Transverse colon (tissue), 4 donors: ENCODE results near the gene FSTL1. TPM values are rescaled to one million over a fixed set of nuclear protein-coding genes. Genes with fewer than 3 reads are reported as not detected.
A peak's percentile ranks its signal among the peaks of the same experiment; 100 is the strongest.

Source experiments
- DNase-seq: peaks from one replicate; pipeline ENCODE4 v3.0.0-alpha.2; 2019
- H3K27ac ChIP-seq, 4 donors: fragments of 200-600 bp; sonication (generic); 2 replicates each; pipeline ENCODE4 v1.5.1; 2016 to 2018; ENCODE audit warnings: inconsistent platforms in 4 of 4
- H3K27me3 ChIP-seq: fragments of 200-600 bp; sonication (generic); 2 replicates; pipeline ENCODE4 v1.5.1; 2017; ENCODE audit warnings: inconsistent platforms
- H3K36me3 ChIP-seq, 4 donors: fragments of 200-600 bp; sonication (generic); 2 replicates each; pipeline ENCODE4 v1.5.1; 2017 to 2019; ENCODE audit warnings: inconsistent platforms in 4 of 4
- H3K4me1 ChIP-seq, 4 donors: fragments of 200-600 bp; sonication (generic); 2 replicates each; pipeline ENCODE4 v1.5.1; 2017 to 2020; ENCODE audit warnings: inconsistent platforms in 4 of 4
- H3K4me3 ChIP-seq, 4 donors: fragments of 200-600 bp; sonication (generic); 1 replicate in 1 of 4; 2 replicates in 3 of 4; pipeline versions ENCODE4 v1.5.1 to v1.6.1; 2017 to 2019; ENCODE audit warnings: inconsistent platforms in 4 of 4
- H3K9me3 ChIP-seq, 2 donors: fragments of 200-600 bp; sonication (generic); 2 replicates each; pipeline ENCODE4 v1.5.1; 2017 to 2019; ENCODE audit warnings: inconsistent platforms in 2 of 2
- CTCF ChIP-seq, 5 experiments: fragments of 200-600 bp in 3 of 5; fragments of 450-650 bp in 2 of 5; sonication (generic) in 3 of 5; IDR thresholded peaks; 1 replicate in 2 of 5; 2 replicates in 3 of 5; pipeline ENCODE4 v1.5.1; 2016 to 2017; ENCODE audit warnings: antibody characterized with exemption in 5 of 5, inconsistent platforms in 3 of 5, mild to moderate bottlenecking in 2 of 5, moderate library complexity in 1 of 5
- EP300 ChIP-seq: sonication (generic); formaldehyde crosslinking; IDR thresholded peaks from one replicate; pipeline ENCODE4 v1.6.1; 2017; ENCODE audit warnings: antibody characterized with exemption, low read depth
- POLR2A ChIP-seq: fragments of 450-650 bp; IDR thresholded peaks from one replicate; pipeline ENCODE4 v1.6.1; 2016; ENCODE audit warnings: antibody characterized with exemption, mild to moderate bottlenecking, moderate library complexity
- POLR2AphosphoS5 ChIP-seq, 3 donors: sonication (generic); formaldehyde crosslinking; IDR thresholded peaks; one replicate each; pipeline ENCODE4 v1.6.1; 2016; ENCODE audit warnings: antibody characterized with exemption in 3 of 3
- WGBS, 2 donors: methylation state at CpG; one replicate each; pipeline ENCODE4 v1.1.5; 2018; ENCODE audit warnings: low coverage in 1 of 2; 5-methylcytosine and 5-hydroxymethylcytosine counted together
- in situ Hi-C, 4 donors: fragments of 200-750 bp; cut with MboI; loops; one replicate each; pipeline versions ENCODE4 v1.15.0 to v1.15.1; 2017; ENCODE audit warnings: low sequenced_read_pairs in 3 of 4, low pct_ligation_motif_present in 1 of 4, low pct_unique_long_range_greater_than_20kb in 1 of 4
- intact Hi-C: fragments of 100-400 bp; cut with DNase I; formaldehyde crosslinking; loops from one replicate; pipeline ENCODE4 v1.15.1; 2023; ENCODE audit warnings: low total_unique reads
- total RNA-seq, 4 donors: library from RNA; depleted of rRNA; stranded (reverse); fragments of >200 nt; gene quantifications; one replicate each; pipeline ENCODE4 v1.1.0, GENCODE V29; 2016

FSTL1 gene
- total RNA-seq, 4 donors from 2014 or later, result 81.2 to 106 (median 91.8) TPM

- WGBS, 2 donors, result 40 to 47% methylated on average over 7 of the region's 7 CpGs
- no peak for TF ChIP-seq POLR2AphosphoS5 (IDR thresholded peaks at IDR 0.05)
- Histone ChIP-seq H3K27me3 (no peaks in the 10 kb centered on the region), H3K4me3 (no peak overlapping the region), H3K9me3 (no peaks in the 10 kb centered on the region), H3K36me3 (no peaks in the 10 kb centered on the region), H3K27ac (peak overlapping the region; percentile 69 to 84 (median 80)), H3K4me1 (peaks cover 18 to 57% (median 35%) of the 10 kb centered on the region in 4 donors)
- in situ Hi-C loops (loop anchor here in 2 of 4 donors (10.0 to 25.0 kb wide), 2 partner anchors 144 to 174 kb away; no protein-coding TSS in a partner anchor), intact Hi-C loops (loop anchor here (5.0 kb wide), 2 partner anchors 139 to 176 kb away; no protein-coding TSS in a partner anchor)
- no peak for DNase-seq
These were observed 32.3 kb downstream of the FSTL1 start for GRCh38 chr3:120418446-120418845.

DNA sequence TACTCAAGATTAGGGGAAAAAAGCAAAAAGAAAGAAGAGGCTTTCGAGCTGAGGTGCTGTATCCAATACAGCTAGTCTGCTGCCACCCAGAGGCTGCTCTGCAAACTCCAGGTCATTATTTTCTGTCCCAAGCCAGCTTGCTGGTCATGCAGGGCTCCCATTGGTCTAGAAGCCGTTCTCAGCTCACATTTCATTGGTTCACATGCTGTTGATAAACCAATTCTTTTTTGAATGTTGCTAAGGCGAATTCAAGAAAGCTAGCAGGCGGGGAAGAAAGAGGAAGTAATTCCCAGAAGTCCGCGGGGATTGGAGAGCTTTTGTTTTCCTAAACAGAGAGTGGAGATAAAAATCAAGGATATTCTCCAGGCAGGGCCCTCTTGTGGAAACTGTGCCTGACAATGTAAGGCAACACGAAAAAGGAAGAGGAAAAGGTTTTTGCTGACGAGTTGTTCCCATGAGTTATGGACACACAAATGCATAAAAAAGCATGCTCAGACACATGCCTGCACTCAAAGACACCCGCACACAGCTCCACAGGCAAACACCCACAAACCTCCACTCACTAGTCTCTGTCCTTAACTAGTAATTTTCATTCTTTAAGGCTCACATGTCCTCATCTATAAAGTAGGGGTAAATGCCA is 33.4 kb downstream of the FSTL1 start:
- WGBS, 2 donors, result 0 to 2% methylated on average over 7 to 9 of the region's 9 CpGs
- Histone ChIP-seq H3K4me1 (peaks cover 18 to 62% (median 31%) of the 10 kb centered on the region in 4 donors), H3K4me3 (peak overlapping the region in 1 of 4 donors; percentile 32), H3K27ac (peak overlapping the region; percentile 69 to 84 (median 80)), H3K9me3 (no peaks in the 10 kb centered on the region), H3K27me3 (no peaks in the 10 kb centered on the region), H3K36me3 (no peaks in the 10 kb centered on the region)
- peak; percentile 96 for DNase-seq
- in situ Hi-C loops, result loop anchor here in 2 of 4 donors (10.0 to 25.0 kb wide), 2 partner anchors 145 to 173 kb away; no protein-coding TSS in a partner anchor
- TF ChIP-seq CTCF (IDR thresholded peaks at IDR 0.05), result peak; percentile 78 to 93 (median 85)
- peak in 2 of 3 donors; percentile 28 to 71 for TF ChIP-seq POLR2AphosphoS5 (IDR thresholded peaks at IDR 0.05)
- TF ChIP-seq EP300, result no peak
- no peak for TF ChIP-seq POLR2A
- intact Hi-C loops, result loop anchor here (5.0 kb wide), 2 partner anchors 140 to 175 kb away; no protein-coding TSS in a partner anchor

DNA sequence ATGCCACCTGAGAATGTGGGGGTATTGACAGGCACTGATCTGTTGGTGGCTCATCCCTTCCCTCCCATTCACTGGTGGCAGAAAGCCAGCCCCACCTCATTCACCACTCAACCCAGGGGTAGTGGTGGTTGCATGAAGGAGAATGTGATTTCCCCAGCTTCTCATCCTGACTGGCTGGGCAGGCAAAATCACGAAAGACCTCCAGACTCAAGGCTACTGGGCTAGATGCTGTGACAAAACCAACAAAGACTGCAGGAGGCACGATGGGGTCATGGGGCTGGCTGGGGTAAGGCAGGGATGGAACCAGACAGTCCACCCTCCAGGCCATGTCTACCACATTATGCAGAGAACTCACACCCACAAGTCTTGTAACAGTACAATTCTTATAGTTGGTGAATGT is 33.9 kb downstream of the FSTL1 start:
- peaks cover 18 to 61% (median 27%) of the 10 kb centered on the region in 4 donors for H3K4me1 ChIP-seq
- in situ Hi-C loops, result loop anchor here in 2 of 4 donors (10.0 to 25.0 kb wide), 2 partner anchors 145 to 172 kb away; no protein-coding TSS in a partner anchor

GRCh38 chr3:120415756-120416155 is 35.0 kb downstream of the FSTL1 start:
- Histone ChIP-seq H3K4me3 (no peak overlapping the region), H3K36me3 (peaks cover 0 to 7% (median 0%) of the 10 kb centered on the region in 4 donors), H3K9me3 (no peaks in the 10 kb centered on the region), H3K27ac (no peak overlapping the region), H3K27me3 (no peaks in the 10 kb centered on the region), H3K4me1 (peaks cover 15 to 51% (median 23%) of the 10 kb centered on the region in 4 donors)
- in situ Hi-C loops (loop anchor here in 2 of 4 donors (10.0 to 25.0 kb wide), 2 partner anchors 147 to 171 kb away; no protein-coding TSS in a partner anchor), intact Hi-C loops (loop anchor here (5.0 kb wide), 2 partner anchors 142 to 173 kb away; no protein-coding TSS in a partner anchor)
- WGBS, 2 donors, result 72 to 76% methylated on average over 3 to 6 of the region's 6 CpGs
- TF ChIP-seq POLR2AphosphoS5 (IDR thresholded peaks at IDR 0.05) (no peak), EP300 (no peak), CTCF (IDR thresholded peaks at IDR 0.05) (no peak), POLR2A (no peak)
- DNase-seq, result no peak

More for the DNA sequence above, 33.9 kb downstream of the FSTL1 start:
- Histone ChIP-seq H3K9me3 (no peaks in the 10 kb centered on the region), H3K4me3 (no peak overlapping the region), H3K27me3 (no peaks in the 10 kb centered on the region), H3K36me3 (no peaks in the 10 kb centered on the region), H3K27ac (peak overlapping the region; percentile 43 to 84 (median 72))
- no peak for DNase-seq
- intact Hi-C loops, result loop anchor here (5.0 kb wide), 2 partner anchors 140 to 175 kb away; no protein-coding TSS in a partner anchor
- no peak for TF ChIP-seq EP300
- no peak for TF ChIP-seq POLR2AphosphoS5 (IDR thresholded peaks at IDR 0.05)
- TF ChIP-seq CTCF (IDR thresholded peaks at IDR 0.05), result no peak
- TF ChIP-seq POLR2A, result no peak
- WGBS, 2 donors, result 25% methylated on average over 2 of the region's 2 CpGs; no CpG with 5 or more reads in 1 of the 2 donors
